GM12878 (cell line): ENCODE results near the gene PTPRJ. TPM values are rescaled to one million over a fixed set of nuclear protein-coding genes. Genes with fewer than 3 reads are reported as not detected.

ENCODE experiments used
- ATAC-seq: fragments of 200-7000 bp; cut with Tn5 transposase; 3 replicates; pipeline ENCODE4 v1.9.1; 2020; ENCODE audit warnings: mild to moderate bottlenecking, moderate library complexity
- BruUV-seq: library from RNA; stranded (reverse); fragments of 400-500 nt; replicated peaks from 2 replicates; lab custom pipeline; 2021; lab: Mats Ljungman, UMichigan
- CTCF ChIA-PET: fragments of 300-600 bp; sonication (Branson Sonifier 250); formaldehyde crosslinking; extraction: SDS; loops from one replicate; lab custom pipeline; 2021; ENCODE audit warnings: inconsistent platforms; lab: Yijun Ruan, JAX
- POLR2A ChIA-PET: fragments of 350-600 bp; formaldehyde crosslinking; extraction: SDS; loops from one replicate; lab custom pipeline; 2021; ENCODE audit warnings: inconsistent platforms; lab: Charles Lee
- RAD21 ChIA-PET: fragments of 300-600 bp; sonication (Branson Sonifier 250); formaldehyde crosslinking; loops from one replicate; lab custom pipeline; 2023; ENCODE audit warnings: antibody characterized with exemption; ENCODE audit not compliant: unreplicated experiment; lab: Charles Lee
- SMC1A ChIA-PET: fragments of 300-600 bp; sonication (Branson Sonifier 250); formaldehyde crosslinking; loops from one replicate; lab custom pipeline; 2023; ENCODE audit not compliant: unreplicated experiment, uncharacterized antibody; lab: Charles Lee
- DNase-seq: peaks from one replicate; pipeline ENCODE4 v3.0.0-alpha.2; 2011; ENCODE audit warnings: low read depth, low spot score
- FAIRE-seq: peaks from 3 replicates; lab custom pipeline; 2011; peaks lifted over from hg19 to GRCh38; lab: Jason Lieb, UNC
- H2AFZ ChIP-seq: 2 replicates; pipeline ENCODE4 v1.6.0; 2011; ENCODE audit warnings: low read depth, low read length, control low read depth; ENCODE audit not compliant: control insufficient read depth
- H3K27ac ChIP-seq: 2 replicates; pipeline ENCODE4 v1.5.1; 2011; ENCODE audit warnings: control low read depth; ENCODE audit not compliant: control insufficient read depth, insufficient read depth
- H3K27me3 ChIP-seq, 2 experiments: replicated peaks in 1 of 2; 2 replicates each; pipeline versions ENCODE4 v1.6.0 to v1.6.1; 2011; ENCODE audit warnings: low read length in 1 of 2; ENCODE audit not compliant: control insufficient read depth in 2 of 2, insufficient read depth in 2 of 2
- H3K36me3 ChIP-seq, 2 experiments: 2 replicates each; pipeline ENCODE4 v1.5.1; 2011; ENCODE audit warnings: low read length in 1 of 2; ENCODE audit not compliant: control insufficient read depth in 2 of 2, insufficient read depth in 2 of 2
- H3K4me1 ChIP-seq: 2 replicates; pipeline ENCODE4 v1.6.1; 2011; ENCODE audit warnings: mild to moderate bottlenecking, low read length, moderate library complexity, mixed read lengths; ENCODE audit not compliant: control insufficient read depth, insufficient read depth
- H3K4me2 ChIP-seq: 2 replicates; pipeline ENCODE4 v1.6.0; 2011; ENCODE audit warnings: control low read depth; ENCODE audit not compliant: control insufficient read depth, insufficient read depth
- H3K4me3 ChIP-seq: fragments of 200-600 bp; sonication (generic); 2 replicates; pipeline ENCODE4 v1.5.1; 2016
- H3K79me2 ChIP-seq: 2 replicates; pipeline ENCODE4 v1.6.0; 2011; ENCODE audit warnings: low read length; ENCODE audit not compliant: control insufficient read depth, insufficient read depth
- H3K9ac ChIP-seq: 2 replicates; pipeline ENCODE4 v1.8.0; 2011; ENCODE audit warnings: low read length, control low read depth, mixed read lengths; ENCODE audit not compliant: control insufficient read depth, insufficient read depth
- H3K9me3 ChIP-seq: replicated peaks from 3 replicates; pipeline ENCODE4 v1.5.1; 2011; ENCODE audit warnings: mild to moderate bottlenecking, low read length; ENCODE audit not compliant: control insufficient read depth, insufficient read depth
- H4K20me1 ChIP-seq: 2 replicates; pipeline ENCODE4 v1.6.0; 2011; ENCODE audit not compliant: control insufficient read depth, insufficient read depth
- BCL3 ChIP-seq: IDR thresholded peaks from 2 replicates; pipeline ENCODE4 v1.6.1; 2011; ENCODE audit warnings: borderline replicate concordance, low read depth, mild to moderate bottlenecking, moderate library complexity, low read length; ENCODE audit not compliant: insufficient read depth, poor library complexity, severe bottlenecking
- HCFC1 ChIP-seq: fragments of 150-350 bp; IDR thresholded peaks from 2 replicates; pipeline ENCODE4 v1.6.1; 2014; ENCODE audit warnings: low read length
- NR2C2 ChIP-seq: IDR thresholded peaks from 2 replicates; pipeline ENCODE4 v1.6.1; 2011; ENCODE audit warnings: borderline replicate concordance, low read depth; ENCODE audit not compliant: control insufficient read depth, insufficient read length
- PBX3 ChIP-seq: IDR thresholded peaks from 2 replicates; pipeline ENCODE4 v1.6.1; 2011; ENCODE audit warnings: mild to moderate bottlenecking, low read depth, low read length, moderate library complexity; ENCODE audit not compliant: insufficient replicate concordance
- SIX5 ChIP-seq: IDR thresholded peaks from 2 replicates; pipeline ENCODE4 v1.6.1; 2011; ENCODE audit warnings: mild to moderate bottlenecking, low read depth, low read length, moderate library complexity; ENCODE audit not compliant: severe bottlenecking
- ZBTB4 ChIP-seq: fragments of 450-650 bp; formaldehyde crosslinking; IDR thresholded peaks from 2 replicates; pipeline ENCODE4 v1.4.0; 2022; ENCODE audit warnings: mild to moderate bottlenecking, moderate library complexity
- ZBTB40 ChIP-seq: fragments of 450-650 bp; IDR thresholded peaks from 2 replicates; pipeline ENCODE4 v1.6.1; 2016; ENCODE audit warnings: mild to moderate bottlenecking, moderate library complexity, borderline replicate concordance
- WGBS: methylation state at CpG from one replicate; pipeline ENCODE4 v1.1.6; 2016; ENCODE audit warnings: low lambda C conversion rate; ENCODE audit not compliant: insufficient replicate concordance, insufficient coverage; ENCODE audit errors: missing lambda C conversion rate; 5-methylcytosine and 5-hydroxymethylcytosine counted together
- in situ Hi-C: fragments of 300-500 bp; cut with MboI; formaldehyde crosslinking; loops from 9 replicates; pipeline ENCODE4 v1.14.3; 2018; ENCODE audit warnings: mixed read lengths
- intact Hi-C: fragments of 100-400 bp; cut with micrococcal nuclease; formaldehyde crosslinking; loops from one replicate; pipeline ENCODE4 v1.14.2; 2022; ENCODE audit not compliant: unreplicated experiment
- polyA plus RNA-seq, 11 experiments: library from polyadenylated mRNA; depleted of rRNA in 4 of 11; unstranded in 6 of 11; stranded (reverse) in 5 of 11; fragments of >200 nt; fragmentation: Nextera tagmentation in 4 of 11; fragmentation: Illumina TruSeq in 1 of 11; extraction: Ambion mirVana in 4 of 11; extraction: Trizol in 1 of 11; gene quantifications; 1 replicate in 1 of 11; 2 replicates in 10 of 11; pipeline versions ENCODE4 v1.2.1 to v1.2.3, GENCODE V29; 2011 to 2016; ENCODE audit warnings: inconsistent platforms in 2 of 11, missing spikeins in 2 of 11, low read depth in 1 of 11
- total RNA-seq, 4 experiments: library from RNA; depleted of rRNA in 3 of 4; stranded (reverse); fragments of >200 nt in 3 of 4; fragmentation: Illumina TruSeq in 1 of 4; extraction: Trizol in 1 of 4; gene quantifications; 2 replicates each; pipeline versions ENCODE4 v1.2.1 to v1.2.3, GENCODE V29; 2013 to 2021

The PTPRJ gene
- total and polyA plus RNA-seq, 10 of the 15 experiments (the other 5 are each of a cell fraction or from before 2014, with no cell fraction given), result 0.22 to 22.4 (median 7.4) TPM

GRCh38 chr11:47997063-47998053 lies 17.0 kb downstream of the PTPRJ start:
- WGBS, result 81% methylated on average over 15 of the region's 15 CpGs
- no peak overlapping the region for H3K9ac ChIP-seq
- FAIRE-seq (no peak), DNase-seq (no peak), ATAC-seq (no peak)
- in situ Hi-C loops, result loop anchor here (5.0 kb wide), 1 partner anchor 50 kb away; no protein-coding TSS in a partner anchor
- no peaks in the 10 kb centered on the region for H4K20me1 ChIP-seq
- peaks cover 35% of the 10 kb centered on the region for H3K4me1 ChIP-seq
- H3K9me3 ChIP-seq, result no peaks in the 10 kb centered on the region
- CTCF ChIA-PET, result interaction anchor here (0.6 to 1.4 kb wide), 3 partner anchors 13 to 111 kb away, joined by 3 read pairs; no protein-coding TSS in a partner anchor
- no peak overlapping the region for H3K27ac ChIP-seq
- H3K36me3 ChIP-seq, result 0 out of 4 replicates have a peak, but pooled peaks cover 0 to 2% of the 10 kb centered on the region in 2 experiments
- H2AFZ ChIP-seq, result no peak overlapping the region
- SMC1A ChIA-PET, result interaction anchor here (1.3 to 2.7 kb wide), 4 partner anchors 10 to 149 kb away, joined by 3 to 15 read pairs (median 4); partner anchors contain the start of gene NUP160
- POLR2A ChIA-PET, result interaction anchor here (0.5 to 1.4 kb wide), 2 partner anchors 8 to 43 kb away, joined by 5 to 10 read pairs; no protein-coding TSS in a partner anchor
- RAD21 ChIA-PET, result interaction anchor here (0.7 to 1.3 kb wide), 3 partner anchors 8 to 84 kb away, joined by 3 to 6 read pairs (median 3); no protein-coding TSS in a partner anchor
- no peak overlapping the region for H3K4me3 ChIP-seq
- intact Hi-C loops, result no loop called here
- no peaks in the 10 kb centered on the region; a peak in 1 of 4 replicates for H3K27me3 ChIP-seq
- no peak overlapping the region for H3K4me2 ChIP-seq
- BruUV-seq, result no TSS peak
- H3K79me2 ChIP-seq, result peaks cover 31% of the 10 kb centered on the region
- no peak for TF ChIP-seq HCFC1
- no peak for TF ChIP-seq PBX3
- TF ChIP-seq SIX5, result no peak
- no peak for TF ChIP-seq ZBTB4 (CRISPR knock-in tag)
- TF ChIP-seq BCL3, result no peak
- TF ChIP-seq NR2C2, result no peak
- TF ChIP-seq ZBTB40, result no peak
